Cerebellar cortex (tissue), 1 donor: ENCODE data around the gene UQCRHL.

Source experiments
- DNase-seq: peaks from one replicate; pipeline ENCODE4 v3.0.0-alpha.2; 2015; ENCODE audit warnings: low spot score

The UQCRHL gene

GRCh38 chr1:15797614-15798390 is 9.6 kb downstream of the UQCRHL start:
- DNase-seq, result no peak

- no peak for DNase-seq
These were observed 11.4 kb downstream of the UQCRHL start for GRCh38 chr1:15796086-15796462.

GRCh38 chr1:15788624-15789301 is 18.7 kb downstream of the UQCRHL start:
- DNase-seq, result no peak

- DNase-seq, result peak; percentile 69
These were observed 20.9 kb downstream of the UQCRHL start for GRCh38 chr1:15786581-15786980.

GRCh38 chr1:15785683-15786082 is 21.8 kb downstream of the UQCRHL start:
- DNase-seq, result no peak

GRCh38 chr1:15777909-15778707 is 29.3 kb downstream of the UQCRHL start:
- DNase-seq, result no peak

GRCh38 chr1:15775706-15776105 is 31.7 kb downstream of the UQCRHL start:
- DNase-seq, result no peak

- DNase-seq, result no peak
These were observed 35.5 kb downstream of the UQCRHL start for GRCh38 chr1:15771836-15772515.

GRCh38 chr1:15770313-15770962 is 37.0 kb downstream of the UQCRHL start:
- DNase-seq, result no peak

- no peak for DNase-seq
These were observed 39.1 kb downstream of the UQCRHL start for GRCh38 chr1:15768388-15768787.

- DNase-seq, result no peak
These were observed 39.5 kb downstream of the UQCRHL start for GRCh38 chr1:15767941-15768340.

GRCh38 chr1:15765495-15766194 is 41.8 kb downstream of the UQCRHL start:
- peak; percentile 57 for DNase-seq

GRCh38 chr1:15764890-15765289 is 42.6 kb downstream of the UQCRHL start:
- DNase-seq, result no peak

- no peak for DNase-seq
These were observed 43.1 kb downstream of the UQCRHL start for GRCh38 chr1:15764269-15764764.

GRCh38 chr1:15762546-15762945 is 44.9 kb downstream of the UQCRHL start:
- DNase-seq, result no peak

- DNase-seq, result no peak
These were observed 45.9 kb downstream of the UQCRHL start for GRCh38 chr1:15761366-15762128.

- no peak for DNase-seq
These were observed 46.8 kb downstream of the UQCRHL start for GRCh38 chr1:15760520-15761211.

GRCh38 chr1:15758953-15759661 is 48.3 kb downstream of the UQCRHL start:
- no peak for DNase-seq
